ENCODE measurements around the gene NECAB2.

DNA sequence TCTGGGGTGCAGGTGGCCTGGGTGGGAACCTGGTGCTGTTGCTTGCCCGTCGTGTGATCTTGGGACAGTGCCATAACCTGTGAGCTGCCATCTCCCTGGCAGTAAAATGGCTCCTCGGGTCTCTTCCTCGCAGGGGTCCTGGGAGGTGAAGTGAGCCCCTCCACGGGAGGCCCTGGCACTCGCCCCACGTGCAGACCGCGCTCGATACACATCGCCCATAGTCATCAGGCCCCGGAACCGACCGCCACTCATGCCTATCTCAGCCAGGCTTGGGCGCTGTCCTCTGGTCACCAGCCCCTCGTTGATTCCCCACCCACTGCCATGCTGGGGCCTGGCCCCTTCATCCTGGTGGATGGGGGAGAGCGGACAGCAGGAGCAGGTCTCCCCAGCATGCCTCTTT lies 36.5 kb upstream of the NECAB2 start:
- TF ChIP-seq, protein P1, sequence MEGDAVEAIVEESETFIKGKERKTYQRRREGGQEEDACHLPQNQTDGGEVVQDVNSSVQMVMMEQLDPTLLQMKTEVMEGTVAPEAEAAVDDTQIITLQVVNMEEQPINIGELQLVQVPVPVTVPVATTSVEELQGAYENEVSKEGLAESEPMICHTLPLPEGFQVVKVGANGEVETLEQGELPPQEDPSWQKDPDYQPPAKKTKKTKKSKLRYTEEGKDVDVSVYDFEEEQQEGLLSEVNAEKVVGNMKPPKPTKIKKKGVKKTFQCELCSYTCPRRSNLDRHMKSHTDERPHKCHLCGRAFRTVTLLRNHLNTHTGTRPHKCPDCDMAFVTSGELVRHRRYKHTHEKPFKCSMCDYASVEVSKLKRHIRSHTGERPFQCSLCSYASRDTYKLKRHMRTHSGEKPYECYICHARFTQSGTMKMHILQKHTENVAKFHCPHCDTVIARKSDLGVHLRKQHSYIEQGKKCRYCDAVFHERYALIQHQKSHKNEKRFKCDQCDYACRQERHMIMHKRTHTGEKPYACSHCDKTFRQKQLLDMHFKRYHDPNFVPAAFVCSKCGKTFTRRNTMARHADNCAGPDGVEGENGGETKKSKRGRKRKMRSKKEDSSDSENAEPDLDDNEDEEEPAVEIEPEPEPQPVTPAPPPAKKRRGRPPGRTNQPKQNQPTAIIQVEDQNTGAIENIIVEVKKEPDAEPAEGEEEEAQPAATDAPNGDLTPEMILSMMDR (IDR thresholded peaks at IDR 0.05) = no peak
- TF ChIP-seq POLR2A (IDR thresholded peaks at IDR 0.05; ENCODE audit: low read depth) (no peak), POLR2AphosphoS5 (IDR thresholded peaks at IDR 0.05) (no peak)
